SK-N-SH treated with all-trans-retinoic acid at 6 μM for 48 hours (cell line): ENCODE results near the gene CBR4.

Experiments used
- ATAC-seq: fragments of 200-7000 bp; cut with Tn5 transposase; 3 replicates; pipeline ENCODE4 v1.9.1; 2020; ENCODE audit warnings: mild to moderate bottlenecking, moderate library complexity
- ARNTL ChIP-seq: fragments of 450-650 bp; formaldehyde crosslinking; IDR thresholded peaks from 2 replicates; pipeline ENCODE4 v1.5.0; 2020; ENCODE audit warnings: low read depth, mild to moderate bottlenecking, moderate library complexity, borderline replicate concordance
- BACH2 ChIP-seq: fragments of 250-450 bp; sonication (Bioruptor Pico); IDR thresholded peaks from 2 replicates; pipeline ENCODE4 v1.9.0; 2021; ENCODE audit warnings: mild to moderate bottlenecking, borderline replicate concordance
- CREB5 ChIP-seq: fragments of 250-450 bp; sonication (Bioruptor Pico); IDR thresholded peaks from 2 replicates; pipeline ENCODE4 v1.5.1; 2020; ENCODE audit warnings: low read depth, mild to moderate bottlenecking, moderate library complexity
- CSDC2 ChIP-seq: fragments of 250-450 bp; sonication (Bioruptor Pico); IDR thresholded peaks from 2 replicates; pipeline ENCODE4 v1.5.0; 2020; ENCODE audit warnings: mild to moderate bottlenecking, moderate library complexity
- CSRNP3 ChIP-seq: fragments of 250-450 bp; sonication (Bioruptor Pico); IDR thresholded peaks from 2 replicates; pipeline ENCODE4 v1.5.1; 2021; ENCODE audit warnings: mild to moderate bottlenecking, moderate library complexity
- ESRRG ChIP-seq: fragments of 250-450 bp; sonication (Bioruptor Pico); IDR thresholded peaks from 2 replicates; pipeline ENCODE4 v1.6.1; 2021; ENCODE audit warnings: mild to moderate bottlenecking
- GLIS3 ChIP-seq: fragments of 250-450 bp; sonication (Bioruptor Pico); IDR thresholded peaks from 2 replicates; pipeline ENCODE4 v1.5.0; 2020; ENCODE audit warnings: mild to moderate bottlenecking, moderate library complexity
- ISL1 ChIP-seq: fragments of 250-450 bp; sonication (Bioruptor Pico); IDR thresholded peaks from 2 replicates; pipeline ENCODE4 v2.1.2; 2022; ENCODE audit warnings: mild to moderate bottlenecking, moderate library complexity
- OSR1 ChIP-seq: fragments of 250-450 bp; sonication (Bioruptor Pico); IDR thresholded peaks from 2 replicates; pipeline ENCODE4 v1.8.0; 2022; ENCODE audit warnings: moderate library complexity, mild to moderate bottlenecking, inconsistent platforms
- PATZ1 ChIP-seq: fragments of 250-450 bp; sonication (Bioruptor Pico); IDR thresholded peaks from 2 replicates; pipeline ENCODE4 v1.8.0; 2020; ENCODE audit warnings: mild to moderate bottlenecking, moderate library complexity, borderline replicate concordance
- POU6F1 ChIP-seq: fragments of 250-450 bp; sonication (Bioruptor Pico); IDR thresholded peaks from 2 replicates; pipeline ENCODE4 v1.8.0; 2021; ENCODE audit warnings: low read depth, mild to moderate bottlenecking, moderate library complexity, borderline replicate concordance
- PPARA ChIP-seq: fragments of 250-450 bp; sonication (Bioruptor Pico); IDR thresholded peaks from 2 replicates; pipeline ENCODE4 v1.5.0; 2020; ENCODE audit warnings: mild to moderate bottlenecking, borderline replicate concordance
- RARB ChIP-seq: fragments of 250-450 bp; sonication (Bioruptor Pico); IDR thresholded peaks from 2 replicates; pipeline ENCODE4 v1.8.0; 2021; ENCODE audit warnings: mild to moderate bottlenecking, moderate library complexity
- SNAI2 ChIP-seq: fragments of 250-450 bp; sonication (Bioruptor Pico); IDR thresholded peaks from 2 replicates; pipeline ENCODE4 v1.5.0; 2020; ENCODE audit warnings: mild to moderate bottlenecking, moderate library complexity
- TOX ChIP-seq: fragments of 250-450 bp; sonication (Bioruptor Pico); IDR thresholded peaks from 2 replicates; pipeline ENCODE4 v1.8.0; 2021; ENCODE audit warnings: mild to moderate bottlenecking, moderate library complexity, borderline replicate concordance
- TSHZ2 ChIP-seq: fragments of 250-450 bp; sonication (Bioruptor Pico); IDR thresholded peaks from 2 replicates; pipeline ENCODE4 v1.5.0; 2020; ENCODE audit warnings: mild to moderate bottlenecking, moderate library complexity
- ZC3H10 ChIP-seq: fragments of 250-450 bp; sonication (Bioruptor Pico); IDR thresholded peaks from 2 replicates; pipeline ENCODE4 v1.5.1; 2021; ENCODE audit warnings: mild to moderate bottlenecking, moderate library complexity
- ZFP3 ChIP-seq: fragments of 250-450 bp; sonication (Bioruptor Pico); IDR thresholded peaks from 2 replicates; pipeline ENCODE4 v1.5.0; 2020; ENCODE audit warnings: mild to moderate bottlenecking, moderate library complexity
- ZFP30 ChIP-seq: fragments of 450-650 bp; formaldehyde crosslinking; IDR thresholded peaks from 2 replicates; pipeline ENCODE4 v1.5.0; 2022; ENCODE audit warnings: mild to moderate bottlenecking, moderate library complexity
- ZNF565 ChIP-seq: fragments of 450-650 bp; formaldehyde crosslinking; conservative IDR thresholded peaks from 2 replicates; pipeline ENCODE4 v1.5.0; 2020; ENCODE audit warnings: low read depth, mild to moderate bottlenecking, moderate library complexity
- ZNF70 ChIP-seq: fragments of 450-650 bp; formaldehyde crosslinking; IDR thresholded peaks from 2 replicates; pipeline ENCODE4 v1.5.0; 2020; ENCODE audit warnings: mild to moderate bottlenecking, moderate library complexity
- ZNF8 ChIP-seq: fragments of 450-650 bp; formaldehyde crosslinking; IDR thresholded peaks from 2 replicates; pipeline ENCODE4 v1.5.0; 2020; ENCODE audit warnings: mild to moderate bottlenecking, moderate library complexity

Gene CBR4

GRCh38 chr4:168999809-169000208, 10.2 kb downstream of the CBR4 start:
- no peak for ATAC-seq
- TF ChIP-seq CSRNP3 (CRISPR knock-in tag) (no peak), BACH2 (CRISPR knock-in tag) (no peak), TOX (CRISPR knock-in tag) (no peak), OSR1 (CRISPR knock-in tag) (no peak), ARNTL (CRISPR knock-in tag) (no peak), ISL1 (CRISPR knock-in tag) (no peak), ZC3H10 (CRISPR knock-in tag) (no peak), ESRRG (CRISPR knock-in tag) (no peak), ZFP30 (no peak), CSDC2 (CRISPR knock-in tag) (no peak)

- ATAC-seq: no peak
- TF ChIP-seq CSRNP3 (CRISPR knock-in tag) (no peak), ISL1 (CRISPR knock-in tag) (no peak), CREB5 (CRISPR knock-in tag) (no peak), CSDC2 (CRISPR knock-in tag) (no peak), POU6F1 (CRISPR knock-in tag) (no peak), ZNF70 (CRISPR knock-in tag) (no peak), SNAI2 (no peak), TOX (CRISPR knock-in tag) (no peak), TSHZ2 (CRISPR knock-in tag) (no peak), ZNF565 (no peak), ESRRG (CRISPR knock-in tag) (no peak), ZC3H10 (CRISPR knock-in tag) (no peak), GLIS3 (CRISPR knock-in tag) (no peak), PATZ1 (CRISPR knock-in tag) (no peak), RARB (CRISPR knock-in tag) (no peak), BACH2 (CRISPR knock-in tag) (no peak), PPARA (CRISPR knock-in tag) (no peak), ZNF8 (CRISPR knock-in tag) (no peak), ARNTL (CRISPR knock-in tag) (no peak), ZFP3 (CRISPR knock-in tag) (no peak)
- TF ChIP-seq, all 23 proteins: peak for 0
Observed at GRCh38 chr4:168998596-168998995, 11.5 kb downstream of the CBR4 start.
